GM11168 (cell line): ENCODE data around the gene CKS2.

Experiments used
- in situ Hi-C: fragments of 300-500 bp; cut with MboI; formaldehyde crosslinking; loops from one replicate; pipeline ENCODE4 v1.12.0; 2022; ENCODE audit warnings: low sequenced_read_pairs; ENCODE audit not compliant: unreplicated experiment

The CKS2 gene

GRCh38 chr9:89363921-89364665, 53.1 kb downstream of the CKS2 start:
- in situ Hi-C loops: no loop called here

- in situ Hi-C loops: no loop called here
Measured at GRCh38 chr9:89364666-89365531, 53.9 kb downstream of the CKS2 start.

DNA sequence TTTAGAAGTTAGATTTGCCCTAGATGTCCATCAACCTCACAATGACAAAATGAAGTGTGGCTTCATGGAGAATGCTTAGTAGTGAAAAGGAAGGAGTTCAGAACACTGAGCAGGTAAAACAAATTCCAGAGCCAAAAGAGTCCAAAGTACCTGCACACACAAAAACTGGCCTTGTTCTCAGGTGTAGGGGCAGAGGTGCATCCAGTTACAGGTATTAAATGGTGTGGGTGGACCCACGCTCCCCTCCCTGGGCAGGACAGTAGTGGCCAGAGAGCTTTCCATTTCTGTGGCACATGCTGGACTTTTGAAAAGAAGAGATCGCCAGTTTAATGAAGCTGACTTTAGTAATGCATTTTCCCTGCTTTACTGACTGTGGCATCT, 54.5 kb downstream of the CKS2 start:
- in situ Hi-C loops: no loop called here
